Neural cell (in vitro differentiated cells): ENCODE measurements around the gene ETF1. TPM values are rescaled to one million over a fixed set of nuclear protein-coding genes. Genes with fewer than 3 reads are reported as not detected.

Experiments used
- H2AFZ ChIP-seq: fragments of 200-600, 300-800 bp; sonication (generic), shearing (Covaris generic); 2 replicates; pipeline ENCODE4 v1.6.0; 2014; ENCODE audit warnings: low read depth, mild to moderate bottlenecking, antibody characterized with exemption, low read length, moderate library complexity
- H3F3A ChIP-seq: fragments of 200-600 bp; shearing (Covaris generic); 2 replicates; pipeline ENCODE4 v1.6.1; 2016; ENCODE audit warnings: mild to moderate bottlenecking, moderate library complexity, mixed read lengths, antibody characterized with exemption, low read length; ENCODE audit not compliant: insufficient read depth, poor library complexity, severe bottlenecking
- H3K27ac ChIP-seq: fragments of 200-600, 300-800 bp; sonication (generic), shearing (Covaris generic); 2 replicates; pipeline ENCODE4 v1.5.1; 2014; ENCODE audit warnings: mild to moderate bottlenecking, low read length, moderate library complexity
- H3K27me3 ChIP-seq: fragments of 300-800, 200-600 bp; sonication (generic), shearing (Covaris generic); 2 replicates; pipeline ENCODE4 v1.6.0; 2014; ENCODE audit warnings: mild to moderate bottlenecking, low read depth, low read length, moderate library complexity; ENCODE audit not compliant: insufficient read depth
- H3K36me3 ChIP-seq: fragments of 300-800, 200-600 bp; sonication (generic), shearing (Covaris generic); 2 replicates; pipeline ENCODE4 v1.5.1; 2014; ENCODE audit warnings: mild to moderate bottlenecking, antibody characterized with exemption, low read length, moderate library complexity; ENCODE audit not compliant: insufficient read depth
- H3K4me2 ChIP-seq: fragments of 300-800, 200-600 bp; sonication (generic), shearing (Covaris generic); 2 replicates; pipeline ENCODE4 v1.6.0; 2014; ENCODE audit warnings: mild to moderate bottlenecking, low read length
- H3K4me3 ChIP-seq: fragments of 300-800, 200-600 bp; sonication (generic), shearing (Covaris generic); 2 replicates; pipeline ENCODE4 v1.5.1; 2014; ENCODE audit warnings: mild to moderate bottlenecking, low read length, moderate library complexity
- H3K79me2 ChIP-seq: fragments of 200-600 bp; shearing (Covaris generic); replicated peaks from 2 replicates; pipeline ENCODE4 v1.6.0; 2014; ENCODE audit warnings: mild to moderate bottlenecking, low read length, moderate library complexity; ENCODE audit not compliant: insufficient read depth
- H3K9ac ChIP-seq: fragments of 300-800, 200-600 bp; sonication (generic), shearing (Covaris generic); 2 replicates; pipeline ENCODE4 v1.6.1; 2016; ENCODE audit warnings: mild to moderate bottlenecking, low read length, mixed read lengths
- H3K9me2 ChIP-seq: fragments of 200-600 bp; shearing (Covaris generic); 2 replicates; pipeline ENCODE4 v1.6.1; 2016; ENCODE audit warnings: mild to moderate bottlenecking, low read length, mixed read lengths; ENCODE audit not compliant: insufficient read depth
- H3K9me3 ChIP-seq: fragments of 200-600, 300-800 bp; sonication (generic), shearing (Covaris generic); 2 replicates; pipeline ENCODE4 v1.6.1; 2016; ENCODE audit warnings: mild to moderate bottlenecking, mixed run types, low read length, moderate library complexity, mixed read lengths
- H4K20me1 ChIP-seq: fragments of 200-600 bp; shearing (Covaris generic); 2 replicates; pipeline ENCODE4 v1.6.1; 2016; ENCODE audit warnings: mild to moderate bottlenecking, mixed run types; ENCODE audit not compliant: insufficient read depth
- EP300 ChIP-seq: fragments of 450-650 bp; conservative IDR thresholded peaks from 2 replicates; pipeline ENCODE4 v1.6.1; 2014; ENCODE audit warnings: antibody characterized with exemption, mild to moderate bottlenecking, moderate library complexity; ENCODE audit not compliant: poor library complexity, severe bottlenecking
- EZH2 ChIP-seq: fragments of 200-600, 300-800 bp; shearing (Covaris generic), sonication (generic); IDR thresholded peaks from 2 replicates; pipeline ENCODE4 v1.6.1; 2014; ENCODE audit warnings: antibody characterized with exemption, low read length, borderline replicate concordance, mild to moderate bottlenecking; ENCODE audit not compliant: insufficient read depth, poor library complexity, severe bottlenecking
- MXI1 ChIP-seq: fragments of 450-650 bp; conservative IDR thresholded peaks from 2 replicates; pipeline ENCODE4 v1.6.1; 2014; ENCODE audit warnings: antibody characterized with exemption, mild to moderate bottlenecking; ENCODE audit not compliant: poor library complexity, severe bottlenecking
- POLR2AphosphoS5 ChIP-seq: IDR thresholded peaks from 2 replicates; pipeline ENCODE4 v1.6.1; 2012
- RAD21 ChIP-seq: fragments of 450-650 bp; conservative IDR thresholded peaks from 2 replicates; pipeline ENCODE4 v1.6.1; 2014; ENCODE audit warnings: antibody characterized with exemption, mild to moderate bottlenecking, moderate library complexity
- SMC3 ChIP-seq: fragments of 450-650 bp; conservative IDR thresholded peaks from 2 replicates; pipeline ENCODE4 v1.6.1; 2014; ENCODE audit warnings: antibody characterized with exemption, mild to moderate bottlenecking, moderate library complexity; ENCODE audit not compliant: poor library complexity
- TAF1 ChIP-seq: IDR thresholded peaks from 2 replicates; pipeline ENCODE4 v1.6.1; 2012; ENCODE audit warnings: low read depth
- polyA plus RNA-seq: library from polyadenylated mRNA; depleted of rRNA; stranded (reverse); fragments of >200 nt; gene quantifications from 2 replicates; pipeline ENCODE4 v1.2.3, GENCODE V29; 2014
- TF ChIP-seq, protein P1 (sequence below): IDR thresholded peaks from 2 replicates; pipeline ENCODE4 v1.6.1; 2012; ENCODE audit warnings: borderline replicate concordance
- TF ChIP-seq, protein P2 (sequence below): fragments of 450-650 bp; IDR thresholded peaks from 2 replicates; pipeline ENCODE4 v1.5.1; 2014; ENCODE audit warnings: antibody characterized with exemption, mild to moderate bottlenecking, moderate library complexity; ENCODE audit not compliant: poor library complexity, severe bottlenecking

The ETF1 gene
- polyA plus RNA-seq, 1 donor from 2014 or later: 62.1 TPM

DNA sequence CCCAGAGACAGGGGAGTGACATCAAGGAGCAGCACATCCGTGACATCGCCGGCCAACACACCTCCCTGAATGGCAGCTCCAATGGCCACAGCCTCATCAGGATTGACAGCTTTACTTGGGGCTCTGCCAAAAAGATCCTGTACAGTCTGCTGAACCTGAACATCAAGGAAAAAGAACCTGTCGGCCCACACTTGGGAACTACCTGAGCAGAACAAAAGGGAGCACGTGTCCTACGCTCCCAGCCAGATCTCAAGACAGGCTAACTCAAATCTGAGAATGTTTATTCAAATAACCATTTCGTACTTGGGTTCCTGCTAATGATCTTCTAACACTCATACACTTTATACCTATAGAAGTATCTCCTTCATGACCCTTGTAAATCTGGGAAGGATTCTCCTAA lies 16.9 kb upstream of the ETF1 start:
- H2AFZ ChIP-seq: no peak overlapping the region
- no peaks in the 10 kb centered on the region for H3K27me3 ChIP-seq
- peaks cover 14% of the 10 kb centered on the region for H3K36me3 ChIP-seq
- no peaks in the 10 kb centered on the region for H3K9me3 ChIP-seq
- H3F3A ChIP-seq: no peaks in the 10 kb centered on the region
- no peak overlapping the region for H3K4me2 ChIP-seq
- no peak overlapping the region for H3K4me3 ChIP-seq
- TF ChIP-seq EZH2: no peak
- no peak for TF ChIP-seq MXI1
- no peak for TF ChIP-seq SMC3
- TF ChIP-seq EP300: no peak
- TF ChIP-seq, protein P1, sequence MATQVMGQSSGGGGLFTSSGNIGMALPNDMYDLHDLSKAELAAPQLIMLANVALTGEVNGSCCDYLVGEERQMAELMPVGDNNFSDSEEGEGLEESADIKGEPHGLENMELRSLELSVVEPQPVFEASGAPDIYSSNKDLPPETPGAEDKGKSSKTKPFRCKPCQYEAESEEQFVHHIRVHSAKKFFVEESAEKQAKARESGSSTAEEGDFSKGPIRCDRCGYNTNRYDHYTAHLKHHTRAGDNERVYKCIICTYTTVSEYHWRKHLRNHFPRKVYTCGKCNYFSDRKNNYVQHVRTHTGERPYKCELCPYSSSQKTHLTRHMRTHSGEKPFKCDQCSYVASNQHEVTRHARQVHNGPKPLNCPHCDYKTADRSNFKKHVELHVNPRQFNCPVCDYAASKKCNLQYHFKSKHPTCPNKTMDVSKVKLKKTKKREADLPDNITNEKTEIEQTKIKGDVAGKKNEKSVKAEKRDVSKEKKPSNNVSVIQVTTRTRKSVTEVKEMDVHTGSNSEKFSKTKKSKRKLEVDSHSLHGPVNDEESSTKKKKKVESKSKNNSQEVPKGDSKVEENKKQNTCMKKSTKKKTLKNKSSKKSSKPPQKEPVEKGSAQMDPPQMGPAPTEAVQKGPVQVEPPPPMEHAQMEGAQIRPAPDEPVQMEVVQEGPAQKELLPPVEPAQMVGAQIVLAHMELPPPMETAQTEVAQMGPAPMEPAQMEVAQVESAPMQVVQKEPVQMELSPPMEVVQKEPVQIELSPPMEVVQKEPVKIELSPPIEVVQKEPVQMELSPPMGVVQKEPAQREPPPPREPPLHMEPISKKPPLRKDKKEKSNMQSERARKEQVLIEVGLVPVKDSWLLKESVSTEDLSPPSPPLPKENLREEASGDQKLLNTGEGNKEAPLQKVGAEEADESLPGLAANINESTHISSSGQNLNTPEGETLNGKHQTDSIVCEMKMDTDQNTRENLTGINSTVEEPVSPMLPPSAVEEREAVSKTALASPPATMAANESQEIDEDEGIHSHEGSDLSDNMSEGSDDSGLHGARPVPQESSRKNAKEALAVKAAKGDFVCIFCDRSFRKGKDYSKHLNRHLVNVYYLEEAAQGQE: no peak
- TF ChIP-seq POLR2AphosphoS5: no peak
- no peak for TF ChIP-seq RAD21
- TF ChIP-seq, protein P2, sequence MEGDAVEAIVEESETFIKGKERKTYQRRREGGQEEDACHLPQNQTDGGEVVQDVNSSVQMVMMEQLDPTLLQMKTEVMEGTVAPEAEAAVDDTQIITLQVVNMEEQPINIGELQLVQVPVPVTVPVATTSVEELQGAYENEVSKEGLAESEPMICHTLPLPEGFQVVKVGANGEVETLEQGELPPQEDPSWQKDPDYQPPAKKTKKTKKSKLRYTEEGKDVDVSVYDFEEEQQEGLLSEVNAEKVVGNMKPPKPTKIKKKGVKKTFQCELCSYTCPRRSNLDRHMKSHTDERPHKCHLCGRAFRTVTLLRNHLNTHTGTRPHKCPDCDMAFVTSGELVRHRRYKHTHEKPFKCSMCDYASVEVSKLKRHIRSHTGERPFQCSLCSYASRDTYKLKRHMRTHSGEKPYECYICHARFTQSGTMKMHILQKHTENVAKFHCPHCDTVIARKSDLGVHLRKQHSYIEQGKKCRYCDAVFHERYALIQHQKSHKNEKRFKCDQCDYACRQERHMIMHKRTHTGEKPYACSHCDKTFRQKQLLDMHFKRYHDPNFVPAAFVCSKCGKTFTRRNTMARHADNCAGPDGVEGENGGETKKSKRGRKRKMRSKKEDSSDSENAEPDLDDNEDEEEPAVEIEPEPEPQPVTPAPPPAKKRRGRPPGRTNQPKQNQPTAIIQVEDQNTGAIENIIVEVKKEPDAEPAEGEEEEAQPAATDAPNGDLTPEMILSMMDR: no peak
- no peak for TF ChIP-seq TAF1
- H3K27ac ChIP-seq: no peak overlapping the region
- H3K9me2 ChIP-seq: no peaks in the 10 kb centered on the region
- peaks cover 3% of the 10 kb centered on the region for H3K79me2 ChIP-seq
- H4K20me1 ChIP-seq: peaks cover 2% of the 10 kb centered on the region
- no peak overlapping the region for H3K9ac ChIP-seq

GRCh38 chr5:138557677-138558076 lies 14.6 kb upstream of the ETF1 start:
- H3K9me3 ChIP-seq: no peaks in the 10 kb centered on the region
- H3K4me2 ChIP-seq: no peak overlapping the region
- H3K9me2 ChIP-seq: no peaks in the 10 kb centered on the region
- H3K27ac ChIP-seq: no peak overlapping the region
- H3K27me3 ChIP-seq: no peaks in the 10 kb centered on the region
- no peaks in the 10 kb centered on the region for H3K79me2 ChIP-seq
- peaks cover 2% of the 10 kb centered on the region for H4K20me1 ChIP-seq
- no peaks in the 10 kb centered on the region for H3F3A ChIP-seq
- no peak overlapping the region for H2AFZ ChIP-seq
- TF ChIP-seq, protein P2: no peak
- TF ChIP-seq EP300: no peak
- TF ChIP-seq TAF1: no peak
- TF ChIP-seq RAD21: no peak
- TF ChIP-seq MXI1: no peak
- no peak for TF ChIP-seq SMC3
- TF ChIP-seq POLR2AphosphoS5: no peak
- no peak for TF ChIP-seq EZH2
- TF ChIP-seq, protein P1: no peak
- H3K4me3 ChIP-seq: no peak overlapping the region
- peaks cover 14% of the 10 kb centered on the region for H3K36me3 ChIP-seq
- H3K9ac ChIP-seq: no peak overlapping the region
